Measurements from ENCODE around the gene IKZF3. TPM values are rescaled to one million over a fixed set of nuclear protein-coding genes. Genes with fewer than 3 reads are reported as not detected.
A peak's percentile ranks its signal among the peaks of the same experiment; 100 is the strongest.

IKZF3 gene
- total RNA-seq, 2 experiments from 2014 or later = 31.1 to 31.9 TPM

GRCh38 chr17:39813631-39814030 lies 50.5 kb downstream of the IKZF3 start:
- Mint-ChIP-seq H3K4me3 (peak overlapping the region; percentile 46), H3K27me3 (ENCODE audit: low read depth) (no peaks in the 10 kb centered on the region), H3K4me1 (ENCODE audit: low read depth) (peaks cover 60% of the 10 kb centered on the region), H3K27ac (peak overlapping the region; percentile 87), H3K36me3 (ENCODE audit: low read depth) (peaks cover 35% of the 10 kb centered on the region), H3K9me3 (ENCODE audit: insufficient read depth) (no peaks in the 10 kb centered on the region)
- ChIA-PET POLR2A (interaction anchor here (0.6 to 2.3 kb wide), 6 partner anchors 19 to 112 kb away, joined by 3 to 7 read pairs (median 4); no protein-coding TSS in a partner anchor), CTCF (interaction anchor here (0.7 to 2.2 kb wide), 8 partner anchors 12 to 192 kb away, joined by 3 to 4 read pairs (median 4); no protein-coding TSS in a partner anchor)
- DNase-seq (peak; percentile 72), ATAC-seq (peak; percentile 94)

GRCh38 chr17:39812466-39812865 lies 51.6 kb downstream of the IKZF3 start:
- Mint-ChIP-seq H3K4me3 (peak overlapping the region; percentile 27), H3K9me3 (ENCODE audit: insufficient read depth) (no peaks in the 10 kb centered on the region), H3K27ac (peak overlapping the region; percentile 63), H3K27me3 (ENCODE audit: low read depth) (no peaks in the 10 kb centered on the region), H3K4me1 (ENCODE audit: low read depth) (peaks cover 53% of the 10 kb centered on the region), H3K36me3 (ENCODE audit: low read depth) (peaks cover 32% of the 10 kb centered on the region)
- CTCF ChIA-PET = interaction anchor here (0.7 to 2.2 kb wide), 8 partner anchors 10 to 167 kb away, joined by 3 to 5 read pairs (median 3); no protein-coding TSS in a partner anchor
- ATAC-seq (no peak), DNase-seq (no peak)
- POLR2A ChIA-PET = interaction anchor here (1.0 to 2.3 kb wide), 3 partner anchors 18 to 40 kb away, joined by 4 to 7 read pairs (median 5); no protein-coding TSS in a partner anchor

- DNase-seq (no peak), ATAC-seq (no peak)
- POLR2A ChIA-PET = no interaction called here
- Mint-ChIP-seq H3K36me3 (ENCODE audit: low read depth) (peaks cover 34% of the 10 kb centered on the region), H3K27ac (no peak overlapping the region), H3K9me3 (ENCODE audit: insufficient read depth) (no peaks in the 10 kb centered on the region), H3K27me3 (ENCODE audit: low read depth) (no peaks in the 10 kb centered on the region), H3K4me1 (ENCODE audit: low read depth) (peaks cover 58% of the 10 kb centered on the region), H3K4me3 (no peak overlapping the region)
- CTCF ChIA-PET = interaction anchor here (0.9 kb wide), 1 partner anchor 34 kb away, joined by 3 read pairs; no protein-coding TSS in a partner anchor
These were observed 53.0 kb downstream of the IKZF3 start for GRCh38 chr17:39810939-39811728.

GRCh38 chr17:39809221-39809620 lies 54.9 kb downstream of the IKZF3 start:
- POLR2A ChIA-PET = no interaction called here
- no peak overlapping the region for H3K4me3 Mint-ChIP-seq

GRCh38 chr17:39808409-39808997 lies 55.6 kb downstream of the IKZF3 start:
- no peaks in the 10 kb centered on the region for H3K27me3 Mint-ChIP-seq (ENCODE audit: low read depth)
- H3K36me3 Mint-ChIP-seq (ENCODE audit: low read depth) = peaks cover 35% of the 10 kb centered on the region
- no peaks in the 10 kb centered on the region for H3K9me3 Mint-ChIP-seq (ENCODE audit: insufficient read depth)
- H3K27ac Mint-ChIP-seq = no peak overlapping the region
- DNase-seq (no peak), ATAC-seq (no peak)
- H3K4me1 Mint-ChIP-seq (ENCODE audit: low read depth) = peaks cover 51% of the 10 kb centered on the region
- ChIA-PET POLR2A (interaction anchor here (1.5 kb wide), 1 partner anchor 11 kb away, joined by 5 read pairs; no protein-coding TSS in a partner anchor), CTCF (interaction anchor here (1.7 kb wide), 1 partner anchor 53 kb away, joined by 5 read pairs; no protein-coding TSS in a partner anchor)
- no peak overlapping the region for H3K4me3 Mint-ChIP-seq

More at GRCh38 chr17:39809221-39809620, 54.9 kb downstream of the IKZF3 start:
- no peaks in the 10 kb centered on the region for H3K27me3 Mint-ChIP-seq (ENCODE audit: low read depth)
- peaks cover 36% of the 10 kb centered on the region for H3K36me3 Mint-ChIP-seq (ENCODE audit: low read depth)
- DNase-seq (no peak), ATAC-seq (no peak)
- H3K4me1 Mint-ChIP-seq (ENCODE audit: low read depth) = peaks cover 58% of the 10 kb centered on the region
- CTCF ChIA-PET = interaction anchor here (1.7 kb wide), 1 partner anchor 54 kb away, joined by 5 read pairs; no protein-coding TSS in a partner anchor
- no peaks in the 10 kb centered on the region for H3K9me3 Mint-ChIP-seq (ENCODE audit: insufficient read depth)
- no peak overlapping the region for H3K27ac Mint-ChIP-seq

GRCh38 chr17:39804839-39805238 lies 59.3 kb downstream of the IKZF3 start:
- no peaks in the 10 kb centered on the region for H3K9me3 Mint-ChIP-seq (ENCODE audit: insufficient read depth)
- H3K36me3 Mint-ChIP-seq (ENCODE audit: low read depth) = peaks cover 26% of the 10 kb centered on the region
- peaks cover 42% of the 10 kb centered on the region for H3K4me1 Mint-ChIP-seq (ENCODE audit: low read depth)
- POLR2A ChIA-PET = no interaction called here
- CTCF ChIA-PET = no interaction called here
- ATAC-seq (no peak), DNase-seq (no peak)
- no peak overlapping the region for H3K4me3 Mint-ChIP-seq
- H3K27me3 Mint-ChIP-seq (ENCODE audit: low read depth) = no peaks in the 10 kb centered on the region
- H3K27ac Mint-ChIP-seq = no peak overlapping the region

GRCh38 chr17:39801055-39801454 lies 63.1 kb downstream of the IKZF3 start:
- H3K4me3 Mint-ChIP-seq = peak overlapping the region; percentile 39
- H3K36me3 Mint-ChIP-seq (ENCODE audit: low read depth) = peaks cover 36% of the 10 kb centered on the region
- ChIA-PET CTCF (interaction anchor here (1.0 to 2.1 kb wide), 3 partner anchors 12 to 45 kb away, joined by 4 to 7 read pairs (median 5); no protein-coding TSS in a partner anchor), POLR2A (no interaction called here)
- H3K27ac Mint-ChIP-seq = peak overlapping the region; percentile 87
- DNase-seq (no peak), ATAC-seq (no peak)
- H3K9me3 Mint-ChIP-seq (ENCODE audit: insufficient read depth) = no peaks in the 10 kb centered on the region
- no peaks in the 10 kb centered on the region for H3K27me3 Mint-ChIP-seq (ENCODE audit: low read depth)
- H3K4me1 Mint-ChIP-seq (ENCODE audit: low read depth) = peaks cover 52% of the 10 kb centered on the region

- Mint-ChIP-seq H3K4me1 (ENCODE audit: low read depth) (peaks cover 48% of the 10 kb centered on the region), H3K4me3 (peak overlapping the region; percentile 39), H3K9me3 (ENCODE audit: insufficient read depth) (no peaks in the 10 kb centered on the region), H3K36me3 (ENCODE audit: low read depth) (peaks cover 34% of the 10 kb centered on the region), H3K27me3 (ENCODE audit: low read depth) (no peaks in the 10 kb centered on the region), H3K27ac (peak overlapping the region; percentile 87)
- peak; percentile 71 for DNase-seq
- CTCF ChIA-PET = interaction anchor here (0.6 to 2.1 kb wide), 2 partner anchors 45 to 70 kb away, joined by 3 to 7 read pairs; partner anchors contain the start of gene MIEN1
- POLR2A ChIA-PET = no interaction called here
- ATAC-seq = peak; percentile 96
These were observed 63.6 kb downstream of the IKZF3 start for GRCh38 chr17:39800540-39800939.

- no peaks in the 10 kb centered on the region for H3K9me3 Mint-ChIP-seq (ENCODE audit: insufficient read depth)
- peaks cover 31% of the 10 kb centered on the region for H3K36me3 Mint-ChIP-seq (ENCODE audit: low read depth)
- no peak overlapping the region for H3K27ac Mint-ChIP-seq
- CTCF ChIA-PET = interaction anchor here (0.9 to 1.5 kb wide), 2 partner anchors 44 to 62 kb away, joined by 3 read pairs; no protein-coding TSS in a partner anchor
- POLR2A ChIA-PET = no interaction called here
- DNase-seq = no peak
- H3K27me3 Mint-ChIP-seq (ENCODE audit: low read depth) = no peaks in the 10 kb centered on the region
- peaks cover 47% of the 10 kb centered on the region for H3K4me1 Mint-ChIP-seq (ENCODE audit: low read depth)
- H3K4me3 Mint-ChIP-seq = no peak overlapping the region
- ATAC-seq = no peak
These were observed 64.7 kb downstream of the IKZF3 start for GRCh38 chr17:39799395-39799794.

GRCh38 chr17:39794249-39794970 lies 69.7 kb downstream of the IKZF3 start:
- ChIA-PET CTCF (interaction anchor here (0.7 to 3.5 kb wide), 16 partner anchors 13 to 186 kb away, joined by 3 to 12 read pairs (median 4); partner anchors contain the start of genes IKZF3, MIEN1 and PSMD3), POLR2A (interaction anchor here (0.7 to 2.1 kb wide), 8 partner anchors 8 to 1881 kb away, joined by 3 to 7 read pairs (median 3); no protein-coding TSS in a partner anchor)
- H3K4me3 Mint-ChIP-seq = peak overlapping the region; percentile 30
- no peaks in the 10 kb centered on the region for H3K27me3 Mint-ChIP-seq (ENCODE audit: low read depth)
- ATAC-seq (peak; percentile 72), DNase-seq (peak; percentile 59)
- peaks cover 66% of the 10 kb centered on the region for H3K4me1 Mint-ChIP-seq (ENCODE audit: low read depth)
- H3K9me3 Mint-ChIP-seq (ENCODE audit: insufficient read depth) = no peaks in the 10 kb centered on the region
- H3K27ac Mint-ChIP-seq = peak overlapping the region; percentile 93
- peaks cover 43% of the 10 kb centered on the region for H3K36me3 Mint-ChIP-seq (ENCODE audit: low read depth)

GRCh38 chr17:39793301-39793872 lies 70.7 kb downstream of the IKZF3 start:
- peaks cover 43% of the 10 kb centered on the region for H3K36me3 Mint-ChIP-seq (ENCODE audit: low read depth)
- H3K4me3 Mint-ChIP-seq = peak overlapping the region; percentile 62
- ChIA-PET CTCF (interaction anchor here (0.8 to 3.5 kb wide), 16 partner anchors 12 to 187 kb away, joined by 3 to 20 read pairs (median 6); partner anchors contain the start of gene PSMD3), POLR2A (interaction anchor here (0.7 to 2.1 kb wide), 10 partner anchors 9 to 392 kb away, joined by 3 to 7 read pairs (median 3); partner anchors contain the start of gene ORMDL3)
- H3K27ac Mint-ChIP-seq = peak overlapping the region; percentile 93
- DNase-seq (no peak), ATAC-seq (no peak)
- no peaks in the 10 kb centered on the region for H3K27me3 Mint-ChIP-seq (ENCODE audit: low read depth)
- no peaks in the 10 kb centered on the region for H3K9me3 Mint-ChIP-seq (ENCODE audit: insufficient read depth)
- H3K4me1 Mint-ChIP-seq (ENCODE audit: low read depth) = peaks cover 58% of the 10 kb centered on the region

All from activated CD8-positive, alpha-beta T cell treated with anti-CD3 and anti-CD28 coated beads, Interleukin-2, amount 10 ng/mL, durations not matched to agents 7 days and 5 days (primary cell).